ENCODE data around the gene DSTN. TPM values are rescaled to one million over a fixed set of nuclear protein-coding genes. Genes with fewer than 3 reads are reported as not detected.

DSTN gene
- total and polyA plus RNA-seq, 8 donors, result 334 to 1,254 (median 577) TPM

- peak in 1 of 2 donors; percentile 59 for DNase-seq
- H3K36me3 ChIP-seq, result peaks cover 0 to 38% (median 23%) of the 10 kb centered on the region in 4 donors
- TF ChIP-seq POLR2A (IDR thresholded peaks at IDR 0.05), result no peak
- TF ChIP-seq POLR2AphosphoS5 (IDR thresholded peaks at IDR 0.05), result no peak
- no peak for TF ChIP-seq EP300 (IDR thresholded peaks at IDR 0.05)
- TF ChIP-seq CTCF (IDR thresholded peaks at IDR 0.05), result no peak
- H3K27me3 ChIP-seq, result no peaks in the 10 kb centered on the region
- H3K27ac ChIP-seq, result peak overlapping the region; percentile 21 to 74 (median 59)
- WGBS, 5 donors, result 37 to 47% (median 42%) methylated on average over 2 of the region's 2 CpGs
- no peaks in the 10 kb centered on the region for H3K9me3 ChIP-seq
- intact Hi-C loops (cut with DNase I; ENCODE audit: low total_unique reads), result no loop called here
- H3K4me3 ChIP-seq, result no peak overlapping the region
- peaks cover 61 to 90% (median 76%) of the 10 kb centered on the region in 4 donors for H3K4me1 ChIP-seq
Observed at GRCh38 chr20:17651760-17652388, 82.0 kb downstream of the DSTN start.

- intact Hi-C loops (cut with DNase I; ENCODE audit: low total_unique reads), result no loop called here
- peaks cover 56 to 89% (median 70%) of the 10 kb centered on the region in 4 donors for H3K4me1 ChIP-seq
- WGBS, 5 donors, result 56 to 80% (median 63%) methylated on average over 6 to 10 of the region's 10 CpGs
- peaks cover 0 to 43% (median 28%) of the 10 kb centered on the region in 4 donors for H3K36me3 ChIP-seq
- TF ChIP-seq EP300 (IDR thresholded peaks at IDR 0.05) (no peak), CTCF (IDR thresholded peaks at IDR 0.05) (no peak), POLR2AphosphoS5 (IDR thresholded peaks at IDR 0.05) (no peak), POLR2A (IDR thresholded peaks at IDR 0.05) (no peak)
- peak overlapping the region; percentile 21 to 74 (median 58) for H3K27ac ChIP-seq
- H3K27me3 ChIP-seq, result no peaks in the 10 kb centered on the region
- H3K9me3 ChIP-seq, result no peaks in the 10 kb centered on the region
- no peak overlapping the region for H3K4me3 ChIP-seq
- no peak for DNase-seq
Observed at GRCh38 chr20:17652411-17652810, 82.5 kb downstream of the DSTN start.

- no peak for DNase-seq
- H3K27me3 ChIP-seq, result no peaks in the 10 kb centered on the region
- H3K36me3 ChIP-seq, result peaks cover 10 to 59% (median 43%) of the 10 kb centered on the region in 4 donors
- H3K4me1 ChIP-seq, result peaks cover 40 to 79% (median 54%) of the 10 kb centered on the region in 4 donors
- H3K27ac ChIP-seq, result peak overlapping the region in 2 of 5 donors; percentile 33 to 74
- no peak overlapping the region for H3K4me3 ChIP-seq
- H3K9me3 ChIP-seq, result peaks cover 0 to 6% (median 3%) of the 10 kb centered on the region in 4 donors
- TF ChIP-seq POLR2AphosphoS5 (IDR thresholded peaks at IDR 0.05) (no peak), CTCF (IDR thresholded peaks at IDR 0.05) (no peak), POLR2A (IDR thresholded peaks at IDR 0.05) (no peak), EP300 (IDR thresholded peaks at IDR 0.05) (no peak)
- 76 to 86% (median 82%) methylated on average over 11 of the region's 11 CpGs for WGBS, 5 donors
- intact Hi-C loops (cut with DNase I; ENCODE audit: low total_unique reads), result no loop called here
Observed at GRCh38 chr20:17653835-17654648, 84.2 kb downstream of the DSTN start.

GRCh38 chr20:17654649-17655285 lies 84.9 kb downstream of the DSTN start:
- 49 to 64% (median 54%) methylated on average over 7 of the region's 7 CpGs for WGBS, 5 donors
- H3K4me1 ChIP-seq, result peaks cover 32 to 76% (median 47%) of the 10 kb centered on the region in 4 donors
- TF ChIP-seq EP300 (IDR thresholded peaks at IDR 0.05) (no peak), POLR2AphosphoS5 (IDR thresholded peaks at IDR 0.05) (no peak), CTCF (IDR thresholded peaks at IDR 0.05) (peak in 3 of 7 experiments; percentile 25 to 65 (median 53)), POLR2A (IDR thresholded peaks at IDR 0.05) (no peak)
- peaks cover 0 to 6% (median 3%) of the 10 kb centered on the region in 4 donors for H3K9me3 ChIP-seq
- DNase-seq, result peak in 1 of 2 donors; percentile 65
- peaks cover 10 to 66% (median 46%) of the 10 kb centered on the region in 4 donors for H3K36me3 ChIP-seq
- peak overlapping the region in 3 of 5 donors; percentile 13 to 74 (median 33) for H3K27ac ChIP-seq
- H3K27me3 ChIP-seq, result no peaks in the 10 kb centered on the region
- intact Hi-C loops (cut with DNase I; ENCODE audit: low total_unique reads), result no loop called here
- H3K4me3 ChIP-seq, result no peak overlapping the region

Measured in stomach (tissue), 9 donors.